ENCODE results near the gene METTL2B. TPM values are rescaled to one million over a fixed set of nuclear protein-coding genes. Genes with fewer than 3 reads are reported as not detected.
"Not testable (repeated sequence)": the region's sequence is repeated elsewhere in the genome, so short reads cannot be mapped to it uniquely, and the experiment has no call there.

The METTL2B gene
- total and polyA plus RNA-seq, 2 donors (not counting 1 experiment from before 2014, with no cell fraction given) = 8.9 to 22.7 TPM

DNA sequence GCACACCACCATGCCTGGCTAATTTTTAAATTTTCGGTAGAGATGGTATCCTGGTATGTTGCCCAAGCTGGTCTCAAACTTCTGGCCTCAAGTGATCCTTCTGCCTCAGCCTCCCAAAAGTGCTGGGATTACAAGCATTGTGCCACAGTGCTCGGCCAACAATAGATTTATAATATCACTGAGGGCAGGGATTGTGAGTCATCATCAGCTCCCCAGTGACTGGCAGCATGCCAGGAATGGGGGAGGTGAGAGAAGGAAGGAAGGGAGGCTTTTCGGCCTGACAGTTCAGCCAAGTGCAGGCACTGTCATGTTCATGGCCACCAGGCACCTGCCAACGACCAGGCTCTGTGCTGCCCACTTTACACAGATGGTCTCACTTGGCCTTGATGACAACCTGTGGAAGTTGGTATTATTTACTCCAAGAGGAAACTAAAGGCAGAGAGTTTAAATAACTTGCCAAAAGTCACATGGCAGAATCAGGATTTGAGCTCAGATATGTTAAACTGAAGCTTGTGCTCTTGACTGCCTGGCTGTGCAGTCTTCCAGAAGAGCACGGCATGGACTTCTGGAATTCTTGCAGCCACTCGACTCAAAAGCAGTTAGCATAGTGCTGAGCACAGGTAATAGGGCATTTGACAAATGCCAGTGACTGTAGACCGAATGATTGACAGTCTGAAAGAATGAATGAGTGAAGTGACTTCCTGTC, 46.8 kb downstream of the METTL2B start:
- H3K36me3 ChIP-seq (replicated peaks in 1 of 2; ENCODE audit: control extremely low read depth in 1 of 2, control insufficient read depth in 1 of 2, extremely low read depth in 1 of 2, insufficient read depth in 2 of 2, low read length in 1 of 2); intact Hi-C loops (cut with micrococcal nuclease); H4K20me1 ChIP-seq (ENCODE audit: control insufficient read depth, insufficient read depth, low read length, poor library complexity, severe bottlenecking); H3K9me3 Mint-ChIP-seq (ENCODE audit: insufficient read depth); H3K79me2 ChIP-seq (ENCODE audit: control insufficient read depth, insufficient read depth, low read length); H3K9me3 ChIP-seq (ENCODE audit: control extremely low read depth in 1 of 3, control insufficient read depth in 2 of 3, insufficient read depth in 1 of 3, low read length in 2 of 3); H3K4me3 Mint-ChIP-seq; H3K4me1 ChIP-seq (ENCODE audit: control insufficient read depth in 2 of 2, insufficient read depth in 2 of 2, low read length in 2 of 2); H3K27me3 ChIP-seq (replicated peaks in 1 of 4; ENCODE audit: control extremely low read depth in 1 of 4, control insufficient read depth in 3 of 4, insufficient read depth in 4 of 4, low read length in 3 of 4); H3K27ac ChIP-seq (ENCODE audit: low read length in 2 of 2); H3K27me3 Mint-ChIP-seq; CTCF ChIA-PET; H3K9ac ChIP-seq (ENCODE audit: low read length); H3K4me2 ChIP-seq (replicated peaks; ENCODE audit: low read depth, low read length, poor library complexity, severe bottlenecking); H2AFZ ChIP-seq (ENCODE audit: insufficient read depth, low read depth, low read length, poor library complexity, severe bottlenecking); H3K4me1 Mint-ChIP-seq; H3K4me3 ChIP-seq (ENCODE audit: control extremely low read depth in 1 of 5, extremely low read depth in 1 of 5, insufficient read depth in 1 of 5, low read depth in 2 of 5, low read length in 4 of 5): not testable (repeated sequence)
- POLR2A ChIA-PET = interaction anchor here (0.6 to 0.7 kb wide), 2 partner anchors 10 to 26 kb away, joined by 3 to 5 read pairs; no protein-coding TSS in a partner anchor
- ATAC-seq (ENCODE audit: low read depth) (peak; percentile 53), DNase-seq (peak; percentile 29)
- WGBS (ENCODE audit: insufficient coverage) = 20% methylated on average over 1 of the region's 7 CpGs
- peak overlapping the region; percentile 50 for H3K27ac Mint-ChIP-seq

GRCh38 chr7:128523932-128524524, 47.5 kb downstream of the METTL2B start:
- H3K27ac ChIP-seq (ENCODE audit: low read length in 2 of 2); H3K4me3 Mint-ChIP-seq; H3K4me3 ChIP-seq (ENCODE audit: control extremely low read depth in 1 of 5, extremely low read depth in 1 of 5, insufficient read depth in 1 of 5, low read depth in 2 of 5, low read length in 4 of 5); H3K4me2 ChIP-seq (replicated peaks; ENCODE audit: low read depth, low read length, poor library complexity, severe bottlenecking); H4K20me1 ChIP-seq (ENCODE audit: control insufficient read depth, insufficient read depth, low read length, poor library complexity, severe bottlenecking); H3K27me3 Mint-ChIP-seq; H3K27ac Mint-ChIP-seq; CTCF ChIA-PET; H3K4me1 Mint-ChIP-seq; ATAC-seq (ENCODE audit: low read depth); H3K27me3 ChIP-seq (replicated peaks in 1 of 4; ENCODE audit: control extremely low read depth in 1 of 4, control insufficient read depth in 3 of 4, insufficient read depth in 4 of 4, low read length in 3 of 4); H2AFZ ChIP-seq (ENCODE audit: insufficient read depth, low read depth, low read length, poor library complexity, severe bottlenecking); H3K36me3 ChIP-seq (replicated peaks in 1 of 2; ENCODE audit: control extremely low read depth in 1 of 2, control insufficient read depth in 1 of 2, extremely low read depth in 1 of 2, insufficient read depth in 2 of 2, low read length in 1 of 2); intact Hi-C loops (cut with micrococcal nuclease); DNase-seq; H3K9ac ChIP-seq (ENCODE audit: low read length); H3K9me3 ChIP-seq (ENCODE audit: control extremely low read depth in 1 of 3, control insufficient read depth in 2 of 3, insufficient read depth in 1 of 3, low read length in 2 of 3); POLR2A ChIA-PET; H3K9me3 Mint-ChIP-seq (ENCODE audit: insufficient read depth); H3K79me2 ChIP-seq (ENCODE audit: control insufficient read depth, insufficient read depth, low read length); H3K4me1 ChIP-seq (ENCODE audit: control insufficient read depth in 2 of 2, insufficient read depth in 2 of 2, low read length in 2 of 2): not testable (repeated sequence)
- WGBS (ENCODE audit: insufficient coverage) = 92% methylated on average over 3 of the region's 9 CpGs

DNA sequence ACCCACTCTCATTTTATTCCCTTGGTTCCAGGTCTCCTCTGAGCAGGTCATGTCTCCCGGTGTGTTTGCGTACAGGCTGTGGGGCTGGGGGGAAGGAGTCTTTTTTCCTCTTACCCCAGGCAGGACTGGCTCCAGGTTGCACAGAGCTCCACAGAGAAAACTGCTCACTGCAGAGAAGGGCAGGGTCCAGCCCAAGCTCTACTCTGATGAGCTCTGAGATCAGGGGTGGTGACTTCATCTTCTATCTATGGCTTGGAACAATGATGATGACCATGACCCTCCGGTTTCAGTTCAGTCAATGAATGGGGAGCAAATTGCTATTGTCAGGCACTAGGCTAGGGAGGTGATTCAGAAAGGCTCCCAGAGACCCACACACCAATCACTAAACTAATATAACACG, 49.0 kb downstream of the METTL2B start:
- peaks cover 13% of the 10 kb centered on the region for H3K4me1 Mint-ChIP-seq

GRCh38 chr7:128526062-128526466, 49.5 kb downstream of the METTL2B start:
- DNase-seq; H3K4me3 Mint-ChIP-seq; H3K27me3 Mint-ChIP-seq; H3K27ac Mint-ChIP-seq; H3K4me2 ChIP-seq (replicated peaks; ENCODE audit: low read depth, low read length, poor library complexity, severe bottlenecking); H3K36me3 ChIP-seq (replicated peaks in 1 of 2; ENCODE audit: control extremely low read depth in 1 of 2, control insufficient read depth in 1 of 2, extremely low read depth in 1 of 2, insufficient read depth in 2 of 2, low read length in 1 of 2); H3K27ac ChIP-seq (ENCODE audit: low read length in 2 of 2); H3K9me3 ChIP-seq (ENCODE audit: control extremely low read depth in 1 of 3, control insufficient read depth in 2 of 3, insufficient read depth in 1 of 3, low read length in 2 of 3); intact Hi-C loops (cut with micrococcal nuclease); H3K79me2 ChIP-seq (ENCODE audit: control insufficient read depth, insufficient read depth, low read length); ATAC-seq (ENCODE audit: low read depth); H3K4me3 ChIP-seq (ENCODE audit: control extremely low read depth in 1 of 5, extremely low read depth in 1 of 5, insufficient read depth in 1 of 5, low read depth in 2 of 5, low read length in 4 of 5); H2AFZ ChIP-seq (ENCODE audit: insufficient read depth, low read depth, low read length, poor library complexity, severe bottlenecking); H3K27me3 ChIP-seq (replicated peaks in 1 of 4; ENCODE audit: control extremely low read depth in 1 of 4, control insufficient read depth in 3 of 4, insufficient read depth in 4 of 4, low read length in 3 of 4); H3K9me3 Mint-ChIP-seq (ENCODE audit: insufficient read depth); POLR2A ChIA-PET; H4K20me1 ChIP-seq (ENCODE audit: control insufficient read depth, insufficient read depth, low read length, poor library complexity, severe bottlenecking); H3K9ac ChIP-seq (ENCODE audit: low read length): not testable (repeated sequence)
- H3K4me1 Mint-ChIP-seq = peaks cover 13% of the 10 kb centered on the region
- H3K4me1 ChIP-seq (ENCODE audit: control insufficient read depth in 2 of 2, insufficient read depth in 2 of 2, low read length in 2 of 2) = peaks cover 8 to 13% of the 10 kb centered on the region in 2 donors
- CTCF ChIA-PET = interaction anchor here (0.6 kb wide), 1 partner anchor 81 kb away, joined by 3 read pairs; no protein-coding TSS in a partner anchor
- WGBS (ENCODE audit: insufficient coverage) = no CpG with 5 or more reads among the region's 3 CpGs

More for the DNA sequence above, 49.0 kb downstream of the METTL2B start:
- H3K4me3 Mint-ChIP-seq; H4K20me1 ChIP-seq (ENCODE audit: control insufficient read depth, insufficient read depth, low read length, poor library complexity, severe bottlenecking); POLR2A ChIA-PET; H3K9me3 ChIP-seq (ENCODE audit: control extremely low read depth in 1 of 3, control insufficient read depth in 2 of 3, insufficient read depth in 1 of 3, low read length in 2 of 3); ATAC-seq (ENCODE audit: low read depth); H3K9me3 Mint-ChIP-seq (ENCODE audit: insufficient read depth); H3K27me3 ChIP-seq (replicated peaks in 1 of 4; ENCODE audit: control extremely low read depth in 1 of 4, control insufficient read depth in 3 of 4, insufficient read depth in 4 of 4, low read length in 3 of 4); CTCF ChIA-PET; H3K27me3 Mint-ChIP-seq; H3K27ac ChIP-seq (ENCODE audit: low read length in 2 of 2); H3K27ac Mint-ChIP-seq; intact Hi-C loops (cut with micrococcal nuclease); H3K36me3 ChIP-seq (replicated peaks in 1 of 2; ENCODE audit: control extremely low read depth in 1 of 2, control insufficient read depth in 1 of 2, extremely low read depth in 1 of 2, insufficient read depth in 2 of 2, low read length in 1 of 2); H3K4me2 ChIP-seq (replicated peaks; ENCODE audit: low read depth, low read length, poor library complexity, severe bottlenecking); H3K79me2 ChIP-seq (ENCODE audit: control insufficient read depth, insufficient read depth, low read length); H2AFZ ChIP-seq (ENCODE audit: insufficient read depth, low read depth, low read length, poor library complexity, severe bottlenecking); DNase-seq; H3K9ac ChIP-seq (ENCODE audit: low read length); H3K4me3 ChIP-seq (ENCODE audit: control extremely low read depth in 1 of 5, extremely low read depth in 1 of 5, insufficient read depth in 1 of 5, low read depth in 2 of 5, low read length in 4 of 5): not testable (repeated sequence)
- peaks cover 8 to 13% of the 10 kb centered on the region in 2 donors for H3K4me1 ChIP-seq (ENCODE audit: control insufficient read depth in 2 of 2, insufficient read depth in 2 of 2, low read length in 2 of 2)
- WGBS (ENCODE audit: insufficient coverage) = no CpG with 5 or more reads among the region's 4 CpGs

All from B cell (primary cell).